CD1c-positive myeloid dendritic cell (primary cell): ENCODE data around the gene ZBP1.
A peak's percentile ranks its signal among the peaks of the same experiment; 100 is the strongest.

Experiments
- DNase-seq: peaks from one replicate; pipeline ENCODE4 v3.0.0-alpha.2; 2016; ENCODE audit errors: extremely low spot score

Gene ZBP1, protein sequence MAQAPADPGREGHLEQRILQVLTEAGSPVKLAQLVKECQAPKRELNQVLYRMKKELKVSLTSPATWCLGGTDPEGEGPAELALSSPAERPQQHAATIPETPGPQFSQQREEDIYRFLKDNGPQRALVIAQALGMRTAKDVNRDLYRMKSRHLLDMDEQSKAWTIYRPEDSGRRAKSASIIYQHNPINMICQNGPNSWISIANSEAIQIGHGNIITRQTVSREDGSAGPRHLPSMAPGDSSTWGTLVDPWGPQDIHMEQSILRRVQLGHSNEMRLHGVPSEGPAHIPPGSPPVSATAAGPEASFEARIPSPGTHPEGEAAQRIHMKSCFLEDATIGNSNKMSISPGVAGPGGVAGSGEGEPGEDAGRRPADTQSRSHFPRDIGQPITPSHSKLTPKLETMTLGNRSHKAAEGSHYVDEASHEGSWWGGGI

DNA sequence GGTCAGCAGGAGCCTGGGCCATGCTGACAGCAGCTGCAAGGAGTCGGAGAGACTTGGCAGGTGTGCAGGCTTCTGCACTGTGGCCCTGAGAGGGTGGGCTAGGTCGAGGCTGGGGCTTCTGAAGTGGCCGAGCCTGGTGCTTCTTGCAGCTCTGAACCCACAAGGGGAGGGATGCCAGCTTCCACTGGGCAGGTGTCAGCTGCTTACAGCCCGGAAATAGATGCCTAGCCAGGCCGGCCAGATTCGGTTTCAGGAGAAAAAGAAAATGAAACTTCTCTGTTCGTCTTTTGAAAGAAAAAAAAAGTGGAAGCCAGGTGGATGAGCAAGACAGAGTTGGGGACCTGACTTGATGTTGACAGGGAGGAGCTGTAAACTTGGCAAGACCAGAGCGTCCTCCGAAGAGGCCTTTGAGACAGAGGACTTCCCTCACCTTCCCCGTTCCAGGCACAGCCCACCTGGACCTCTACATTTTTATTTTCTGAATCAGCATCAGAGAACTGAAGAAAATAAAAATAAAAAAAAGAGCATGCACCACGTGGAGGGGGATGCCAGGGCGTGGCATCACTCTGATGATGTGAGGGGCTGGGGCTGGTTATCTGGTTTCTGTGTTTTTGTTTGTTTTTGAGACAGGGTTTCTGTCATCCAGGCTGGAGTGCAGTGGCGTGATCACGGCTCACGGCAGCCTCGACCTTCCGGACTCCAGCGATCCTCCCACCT, at the start of gene ZBP1:
TSS of gene ZBP1 (minus strand) at position 153 of the 717 bp plus-strand sequence. CDS start at position 22, 131 bp downstream.
- peak; percentile 34 for DNase-seq

DNA sequence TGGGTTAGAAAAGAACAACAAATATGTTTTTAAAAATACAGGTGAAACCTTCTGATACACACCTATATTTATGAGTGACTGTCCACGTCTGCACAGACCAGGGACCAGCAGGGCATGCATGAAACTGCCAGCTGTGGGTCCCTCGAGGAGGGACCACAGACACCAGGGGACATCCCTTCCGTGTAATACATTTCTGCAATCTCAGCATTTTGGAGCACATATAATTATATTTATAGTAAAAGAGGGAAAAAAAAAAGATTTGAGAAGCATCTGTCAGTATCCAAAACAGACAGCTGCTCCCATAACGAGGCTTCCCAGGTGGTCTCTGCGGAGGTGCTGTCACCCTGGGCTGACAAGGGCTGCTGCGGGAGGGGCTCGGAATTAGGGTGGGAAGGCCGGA, 49.4 kb upstream of the ZBP1 start:
- no peak for DNase-seq

DNA sequence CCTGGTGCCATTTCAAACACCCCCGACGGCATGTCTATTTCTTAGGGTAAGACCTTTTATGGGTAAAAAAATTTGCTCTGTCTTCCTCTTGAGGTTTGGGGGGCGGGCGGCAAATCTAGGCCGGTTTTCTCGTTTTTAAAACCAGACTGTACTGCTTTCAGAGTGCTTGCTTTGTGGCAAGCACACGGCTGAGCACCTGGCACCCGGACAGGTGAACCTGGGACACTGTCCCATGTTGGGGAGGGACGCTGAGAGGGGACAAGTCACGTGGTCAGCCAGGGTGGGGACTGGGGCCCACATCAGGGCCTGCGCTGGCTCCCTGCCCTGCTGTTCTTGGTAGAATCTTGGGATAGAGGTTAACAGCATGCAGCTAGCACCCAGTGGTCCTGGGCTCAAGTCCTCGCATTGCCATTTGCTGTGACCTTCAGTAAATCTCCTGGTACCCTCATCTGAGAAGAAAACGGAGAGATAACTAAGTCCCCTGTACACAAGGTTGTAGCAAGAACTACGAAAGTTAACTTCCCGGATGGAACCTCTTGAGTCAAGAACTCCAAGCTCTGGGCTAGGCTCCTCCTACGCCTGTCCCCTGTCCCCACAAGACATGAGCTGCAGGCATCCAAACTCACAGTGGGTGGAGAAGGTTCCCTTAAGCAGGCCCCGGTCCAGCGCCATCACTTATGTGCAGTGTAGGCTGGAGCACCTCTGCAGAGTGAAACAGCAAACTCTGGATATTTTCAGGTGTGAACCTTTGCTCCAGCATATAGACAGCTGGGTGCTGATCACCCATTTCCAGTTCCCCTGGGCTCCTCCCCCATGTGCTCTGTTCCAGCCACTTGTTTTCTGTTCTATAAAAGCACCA, 47.9 kb upstream of the ZBP1 start:
- DNase-seq: no peak

DNA sequence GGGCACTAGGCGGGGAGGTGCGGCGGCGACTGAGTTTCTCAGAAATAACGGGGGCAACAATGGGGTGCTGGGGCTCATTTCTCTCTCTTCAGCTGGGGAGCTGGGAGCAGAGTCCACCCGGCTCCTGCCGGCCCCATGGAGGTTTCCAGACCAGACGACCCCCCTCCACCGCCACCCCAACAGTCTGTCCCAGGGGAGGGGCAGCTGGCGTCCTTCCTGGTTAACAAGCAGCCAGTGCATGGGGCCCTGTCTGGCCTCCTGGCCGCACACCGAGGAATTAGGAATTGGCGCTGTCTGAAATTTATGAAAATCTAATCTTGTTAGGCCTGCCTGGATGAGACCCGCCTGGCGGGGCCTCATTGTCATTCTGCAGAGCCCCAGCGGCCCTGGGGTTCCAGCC, 47.2 kb upstream of the ZBP1 start:
- no peak for DNase-seq

DNA sequence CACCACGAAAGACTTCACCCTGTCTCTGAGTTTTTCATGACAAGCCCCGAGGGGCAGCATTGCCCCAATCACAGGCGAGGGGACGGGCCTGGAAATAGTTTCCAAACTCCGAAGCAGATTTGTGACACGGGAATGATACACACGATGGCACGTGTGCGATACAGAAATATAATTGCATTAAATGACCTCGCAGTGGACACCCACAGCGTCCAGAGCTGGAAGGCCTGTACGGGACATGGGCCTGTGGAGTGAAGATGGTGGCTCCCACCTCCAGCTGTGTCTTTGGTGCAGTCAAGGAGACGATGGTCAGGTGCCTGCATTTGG, 46.6 kb upstream of the ZBP1 start:
- no peak for DNase-seq

DNA sequence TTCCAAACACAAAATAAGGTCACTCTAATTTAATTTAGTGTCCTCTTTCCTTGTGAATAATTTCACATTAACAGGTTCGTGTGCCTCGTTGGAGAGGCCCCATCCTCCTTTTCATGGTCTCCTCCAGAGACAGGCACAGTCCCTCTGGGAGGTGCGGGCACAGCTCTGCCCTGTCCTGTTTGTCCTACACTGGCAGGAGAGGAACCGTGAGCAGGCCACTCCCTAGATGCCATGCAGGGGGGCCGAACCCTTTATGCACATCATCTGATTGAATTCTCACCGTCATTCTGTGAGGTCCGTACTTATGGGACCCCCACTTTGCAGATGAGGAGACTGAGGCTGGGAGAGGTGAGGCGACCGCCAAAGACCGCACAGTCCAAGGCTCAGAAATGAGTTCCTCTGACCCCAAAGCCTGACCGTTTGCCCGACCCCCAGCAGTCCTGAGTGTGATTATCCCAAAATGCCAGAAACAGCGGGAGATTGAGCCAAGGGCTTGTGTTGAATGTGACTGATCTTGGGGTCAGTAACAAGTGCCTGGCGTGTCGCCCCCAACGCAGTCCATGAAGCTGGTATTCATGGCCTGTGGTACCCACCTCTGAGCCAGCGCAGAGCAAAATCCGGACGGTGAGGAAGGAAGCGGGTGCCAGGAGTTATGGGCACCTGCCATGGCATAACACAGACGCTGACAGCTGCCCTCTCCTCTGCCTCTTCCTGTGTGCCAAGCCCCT, 46.0 kb upstream of the ZBP1 start:
- DNase-seq: no peak

DNA sequence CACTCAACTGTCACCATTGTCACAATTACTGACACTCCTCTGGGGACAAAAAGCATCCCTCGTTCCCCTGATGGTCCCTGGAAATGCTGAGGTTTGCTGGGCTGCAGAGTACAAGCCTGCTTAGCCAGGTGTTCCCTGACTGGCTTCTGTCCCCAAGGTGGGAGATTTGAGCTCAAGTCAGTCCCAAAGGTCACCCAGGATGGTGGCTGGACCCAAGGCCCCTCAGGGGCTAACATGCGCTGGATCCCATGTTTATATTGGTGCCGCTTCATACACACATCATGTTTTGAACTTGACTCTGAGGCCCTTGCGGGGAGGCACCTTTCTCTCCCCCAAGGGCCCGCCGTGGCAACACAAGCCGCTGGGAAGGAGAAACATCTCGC, 45.4 kb upstream of the ZBP1 start:
- DNase-seq: no peak

DNA sequence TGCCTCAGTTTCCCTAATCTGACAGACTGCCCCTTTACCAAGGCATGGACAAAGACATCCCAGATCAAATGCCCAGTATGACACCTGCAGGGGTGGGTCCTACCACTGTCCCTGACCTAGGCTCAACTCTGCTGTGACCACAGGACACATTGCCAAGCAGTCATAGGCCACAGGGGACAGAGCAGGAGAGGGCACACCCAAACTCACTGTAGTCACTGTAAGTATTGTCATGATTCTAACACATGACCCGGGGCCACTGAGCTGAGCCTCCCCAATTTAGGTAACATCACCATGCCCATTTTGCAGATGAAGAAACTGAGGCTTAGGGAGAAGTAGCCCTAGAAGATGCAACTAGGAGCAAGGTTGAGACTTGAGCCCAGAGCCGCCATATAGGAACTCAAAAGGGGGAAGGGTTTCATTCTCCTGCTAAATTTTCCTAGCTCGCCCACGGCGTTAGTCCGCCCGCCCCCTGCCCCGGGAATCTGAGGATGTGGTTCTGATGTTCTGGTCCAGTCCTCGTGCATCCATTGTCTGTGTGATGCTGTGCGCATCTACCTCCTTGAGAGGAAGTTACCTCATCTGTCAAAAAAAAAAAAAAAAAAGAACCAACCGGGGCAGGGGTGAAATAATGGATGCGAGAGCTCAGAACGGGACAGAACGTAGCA, 44.8 kb upstream of the ZBP1 start:
- DNase-seq: no peak

DNA sequence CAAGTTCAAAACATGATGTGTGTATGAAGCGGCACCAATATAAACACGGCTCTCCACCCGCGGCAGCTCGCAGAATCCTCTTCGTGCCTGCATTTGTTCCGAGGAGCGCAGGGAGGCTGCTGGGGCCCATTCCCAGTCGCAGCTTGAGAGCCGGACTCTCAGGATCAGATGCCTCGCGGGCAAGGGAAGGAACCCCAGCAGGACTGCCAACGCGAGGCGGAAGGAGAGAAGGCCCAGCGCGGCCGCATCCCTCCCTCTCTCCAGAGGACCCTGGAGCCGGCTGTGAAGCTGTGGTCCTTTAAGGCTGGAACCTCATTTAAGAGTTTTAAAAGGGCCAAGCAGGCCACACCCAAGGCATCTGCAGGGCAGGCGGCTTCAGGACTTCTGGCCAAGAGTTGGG, 44.2 kb upstream of the ZBP1 start:
- DNase-seq: no peak

DNA sequence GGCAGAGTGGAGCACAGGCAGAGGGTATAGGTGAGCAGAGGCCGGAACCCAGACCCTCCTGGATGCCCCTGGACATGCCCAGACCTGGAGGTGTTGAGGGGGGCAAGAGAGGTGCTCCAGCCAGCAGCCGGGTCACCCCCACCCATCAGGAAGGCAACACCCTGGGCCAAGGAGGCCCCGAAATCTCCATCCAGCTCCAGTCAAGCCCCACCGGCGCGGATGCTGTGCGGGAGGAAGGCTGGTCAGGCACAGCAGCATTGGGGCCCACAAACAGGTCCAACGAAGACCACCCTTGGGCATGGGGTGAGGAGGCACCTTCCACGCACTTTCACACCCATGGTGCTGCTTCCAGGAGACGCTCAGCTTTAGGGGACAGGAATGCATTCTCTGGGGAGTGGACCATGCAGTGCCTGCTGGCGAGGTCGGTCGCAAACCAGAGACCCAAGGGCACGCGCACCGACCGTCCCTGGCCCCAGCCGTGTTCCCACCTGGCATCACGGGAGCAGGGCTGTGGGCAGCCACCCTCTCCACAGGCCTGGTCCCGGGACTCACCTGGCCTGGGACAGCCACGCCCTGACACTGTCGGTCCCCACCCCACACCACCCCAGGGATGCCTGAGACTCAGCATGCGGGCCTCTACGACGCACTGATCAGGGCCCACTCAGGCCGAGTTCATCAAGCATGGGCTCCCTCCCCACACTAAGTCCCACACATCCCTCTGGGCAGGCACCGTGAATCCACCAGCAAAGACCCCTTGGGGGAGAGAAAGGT, 43.6 kb upstream of the ZBP1 start:
- no peak for DNase-seq

DNA sequence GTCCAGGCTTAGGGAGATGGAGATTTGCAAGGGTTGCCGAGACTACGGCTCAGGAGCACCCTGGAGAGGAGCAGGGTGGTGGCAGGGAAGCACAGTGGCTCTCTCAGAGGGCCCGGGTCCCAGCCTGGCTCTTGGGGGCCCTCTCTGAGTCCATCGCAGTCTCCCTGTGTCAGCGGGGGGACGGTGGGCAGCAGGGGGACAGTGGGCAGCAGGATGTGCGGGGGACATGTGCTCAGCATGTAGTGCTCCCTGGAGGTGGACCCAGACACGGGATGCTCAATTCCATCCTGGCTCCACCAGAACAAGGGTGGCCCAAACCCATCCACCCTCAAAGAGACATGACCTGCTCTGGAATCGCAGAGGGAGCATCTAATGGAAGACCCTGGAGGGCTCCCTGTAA, 43.0 kb upstream of the ZBP1 start:
- DNase-seq: no peak

DNA sequence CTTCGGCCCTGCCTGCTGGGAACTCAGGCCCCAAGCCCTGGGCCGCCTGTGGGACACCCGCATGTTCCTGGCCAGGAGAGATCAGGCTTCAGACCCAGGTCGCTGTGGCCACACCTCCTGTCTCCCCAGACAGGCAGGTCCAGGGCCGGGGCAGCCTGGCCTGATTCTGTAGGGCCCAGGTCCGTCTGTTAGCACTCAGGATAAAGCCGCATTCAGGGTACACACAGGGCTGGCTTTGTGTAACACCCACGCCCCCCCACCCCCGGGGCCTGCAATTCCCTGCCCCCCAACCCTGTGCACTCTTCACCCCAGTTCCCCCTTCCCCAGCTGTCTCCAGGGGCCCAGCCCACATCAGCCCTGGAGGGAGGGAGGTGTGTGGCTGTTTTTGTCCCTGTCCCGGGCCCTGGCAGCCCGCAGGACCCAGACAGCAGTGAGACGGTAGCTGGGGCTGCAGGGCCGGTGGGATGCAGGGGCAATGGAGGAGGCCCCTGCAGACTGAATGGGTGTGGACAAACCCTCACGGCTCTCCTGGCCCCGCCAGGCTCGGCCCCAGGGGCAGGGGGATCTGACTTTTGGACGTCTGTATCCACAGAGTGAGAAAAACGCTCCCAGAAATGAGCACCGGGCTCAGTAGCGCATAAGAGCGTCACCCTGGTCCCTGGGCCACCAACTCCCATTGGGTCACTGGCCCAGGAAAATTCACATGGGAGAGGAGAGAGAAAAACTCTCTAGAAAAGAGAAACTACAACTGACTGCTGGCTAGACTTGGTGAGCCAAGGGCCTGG, 42.4 kb upstream of the ZBP1 start:
- no peak for DNase-seq

DNA sequence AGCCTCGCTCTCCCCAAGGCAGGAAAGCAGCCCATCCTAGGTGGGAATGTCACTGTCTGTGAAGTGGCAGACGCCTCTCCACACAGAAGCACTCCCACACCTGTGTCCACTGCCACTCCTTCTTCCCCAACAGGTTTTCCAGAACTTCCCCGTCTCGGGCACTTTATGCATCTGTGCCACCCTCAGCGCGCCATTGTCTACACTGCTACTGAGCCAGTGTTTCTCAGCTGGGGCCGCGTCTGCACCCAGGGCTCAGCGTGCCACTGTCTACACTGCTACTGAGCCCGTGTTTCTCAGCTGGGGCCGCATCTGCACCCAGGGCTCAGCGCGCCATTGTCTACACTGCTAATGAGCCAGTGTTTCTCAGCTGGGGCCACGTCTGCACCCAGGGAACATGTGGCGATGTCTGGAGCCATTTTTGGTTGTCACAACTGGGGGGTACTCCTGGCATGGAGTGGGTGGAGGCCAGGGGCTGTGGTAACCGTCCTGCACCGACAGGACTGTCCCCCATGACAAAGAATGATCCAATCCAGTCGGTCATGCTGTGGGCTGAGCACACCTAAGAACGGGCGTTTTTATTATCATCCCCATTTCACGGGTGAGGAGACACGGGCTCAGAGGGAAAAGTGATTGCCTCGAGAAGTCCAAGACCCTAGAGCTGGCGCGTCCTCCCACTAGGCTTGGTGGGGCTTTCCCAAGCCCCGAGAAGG, 41.7 kb upstream of the ZBP1 start:
- no peak for DNase-seq

DNA sequence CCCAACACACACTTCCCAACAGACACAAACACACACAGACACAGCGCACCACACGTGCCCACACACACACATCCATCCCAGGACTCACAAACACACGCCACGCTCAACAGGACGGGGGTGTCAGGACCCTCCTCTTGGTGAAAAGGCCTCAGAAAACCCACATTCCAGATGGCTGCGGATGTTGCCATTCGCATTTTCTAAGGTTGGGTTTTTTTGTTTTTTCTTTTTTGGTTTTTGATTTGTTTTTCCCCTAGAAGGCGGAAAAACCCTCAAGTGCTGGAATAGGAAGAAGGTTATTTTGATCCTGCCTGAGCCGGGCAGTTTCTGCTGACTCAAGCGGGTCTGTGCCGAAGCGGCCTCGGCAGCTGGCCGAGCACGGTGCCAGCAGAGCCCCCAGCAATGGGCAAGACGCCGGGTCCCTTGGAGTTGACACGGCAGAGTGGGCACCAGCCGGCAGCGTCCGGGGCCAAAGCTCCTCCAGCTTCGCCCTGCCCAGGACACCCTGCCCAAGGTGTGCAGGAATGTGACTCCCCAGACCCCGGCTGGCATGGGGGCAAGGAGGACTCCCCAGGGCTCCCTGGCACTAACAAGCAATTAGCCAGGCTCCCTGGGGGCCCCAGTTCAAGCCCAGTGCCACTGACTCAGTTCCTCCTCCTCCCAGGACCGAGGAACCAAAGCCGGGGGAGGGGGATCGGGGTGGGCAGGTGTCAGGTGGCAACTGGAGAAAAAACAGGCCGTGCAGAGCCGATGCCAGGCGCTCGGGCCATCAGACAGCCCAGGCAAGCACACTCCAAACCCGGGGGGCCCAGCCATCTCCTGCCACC, 40.9 kb upstream of the ZBP1 start:
- no peak for DNase-seq

DNA sequence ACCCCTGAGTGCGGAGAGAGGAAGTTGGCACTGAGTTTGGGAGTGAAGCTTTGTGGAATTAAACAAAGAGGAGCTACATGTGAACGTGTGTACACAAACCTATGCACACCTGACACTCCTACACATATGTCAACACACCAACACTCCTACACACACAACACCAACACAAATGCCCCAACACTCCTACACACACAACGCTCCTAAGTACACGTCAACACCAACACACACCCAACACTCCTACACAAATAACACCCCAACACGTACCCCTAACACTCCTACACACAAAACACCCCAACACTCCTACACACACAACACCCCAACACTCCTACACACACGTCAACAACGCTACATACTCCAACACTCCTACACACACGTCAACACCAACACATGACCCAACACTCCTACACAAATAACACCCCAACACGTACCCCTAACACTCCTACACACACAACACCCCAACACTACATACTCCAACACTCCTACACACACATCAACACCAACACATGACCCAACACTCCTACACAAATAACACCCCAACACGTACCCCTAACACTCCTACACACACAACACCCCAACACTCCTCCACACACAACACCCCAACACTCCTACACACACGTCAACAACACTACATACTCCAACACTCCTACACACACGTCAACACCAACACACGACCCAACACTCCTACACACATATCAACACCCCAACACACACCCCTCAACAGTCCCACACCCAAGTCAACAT, 40.1 kb upstream of the ZBP1 start:
- DNase-seq: no peak

DNA sequence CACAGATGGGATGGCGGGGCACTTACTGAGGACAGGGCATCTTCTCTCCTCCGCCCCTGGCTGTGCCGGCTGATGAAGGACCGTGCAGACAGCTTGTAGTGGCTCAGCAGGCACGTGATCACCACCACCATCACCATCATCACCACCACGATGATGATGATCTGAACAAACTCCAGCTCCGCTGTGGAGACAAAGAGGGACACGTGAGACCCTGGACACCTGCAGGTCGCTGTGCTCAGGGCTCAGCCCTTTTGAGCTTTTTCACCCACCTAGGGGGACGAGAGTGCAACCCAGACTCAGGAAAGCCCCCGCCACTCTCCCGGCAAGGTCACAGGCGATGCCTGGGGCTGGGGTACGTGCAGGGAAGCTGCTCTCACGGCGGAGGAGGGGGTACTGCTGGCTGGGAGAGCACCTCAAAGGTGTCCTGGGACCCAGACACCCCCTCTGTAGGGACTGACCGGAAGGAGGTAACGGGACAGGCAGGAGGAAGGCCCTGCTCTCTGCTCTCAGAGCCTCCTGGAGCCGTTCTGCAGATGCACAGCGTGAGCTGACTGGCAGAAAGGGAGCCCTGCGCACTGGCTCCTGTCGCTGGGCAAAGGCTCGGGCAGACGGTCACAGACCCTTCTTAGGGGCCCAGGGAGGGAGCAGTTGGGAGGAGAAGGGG, 39.4 kb upstream of the ZBP1 start:
- DNase-seq: no peak
